PC-3 (cell line): ENCODE results near the gene SLC7A1. TPM values are rescaled to one million over a fixed set of nuclear protein-coding genes. Genes with fewer than 3 reads are reported as not detected.

ENCODE experiments used
- ATAC-seq: fragments of 200-7000 bp; cut with Tn5 transposase; 2 replicates; pipeline ENCODE4 v1.9.1; 2020; ENCODE audit warnings: mild to moderate bottlenecking, moderate library complexity
- BruUV-seq: library from RNA; stranded (reverse); fragments of 400-500 nt; replicated peaks from 2 replicates; lab custom pipeline; 2021; lab: Mats Ljungman, UMichigan
- CTCF ChIA-PET: fragments of 300-600 bp; sonication (Branson Sonifier 250); formaldehyde crosslinking; loops from one replicate; lab custom pipeline; 2022; ENCODE audit warnings: antibody characterized with exemption; lab: Charles Lee
- POLR2A ChIA-PET: fragments of 300-600 bp; sonication (Branson Sonifier 250); formaldehyde crosslinking; loops from one replicate; lab custom pipeline; 2022; ENCODE audit warnings: antibody characterized with exemption; ENCODE audit not compliant: unreplicated experiment; lab: Charles Lee
- DNase-seq: peaks from one replicate; pipeline ENCODE4 v3.0.0-alpha.2; 2015
- H2AFZ ChIP-seq: fragments of 300-600 bp; sonication (generic); 2 replicates; pipeline ENCODE4 v1.6.0; 2016; ENCODE audit warnings: antibody characterized with exemption, low read length
- H3F3A ChIP-seq: fragments of 300-600 bp; sonication (generic); one replicate; pipeline ENCODE4 v1.6.0; 2017; ENCODE audit warnings: antibody characterized with exemption, low read length, control low read depth, mild to moderate bottlenecking; ENCODE audit not compliant: unreplicated experiment
- H3K27ac ChIP-seq: fragments of 300-600 bp; sonication (generic); 2 replicates; pipeline ENCODE4 v1.5.1; 2016; ENCODE audit warnings: mild to moderate bottlenecking, low read length
- H3K27me3 ChIP-seq: fragments of 300-600 bp; sonication (generic); 2 replicates; pipeline ENCODE4 v1.6.1; 2016; ENCODE audit warnings: low read length, mixed read lengths
- H3K36me3 ChIP-seq: fragments of 300-600 bp; sonication (generic); 2 replicates; pipeline ENCODE4 v1.6.1; 2016; ENCODE audit warnings: low read depth, mixed run types, low read length, mixed read lengths
- H3K4me1 ChIP-seq: fragments of 300-600 bp; sonication (generic); 2 replicates; pipeline ENCODE4 v1.5.1; 2016; ENCODE audit warnings: low read length; ENCODE audit not compliant: insufficient read depth
- H3K4me2 ChIP-seq: fragments of 300-600 bp; sonication (generic); 2 replicates; pipeline ENCODE4 v1.6.0; 2016; ENCODE audit warnings: low read length
- H3K4me3 ChIP-seq: fragments of 300-600 bp; sonication (generic); 2 replicates; pipeline ENCODE4 v1.5.1; 2016; ENCODE audit warnings: mild to moderate bottlenecking, low read length, mixed read lengths
- H3K79me2 ChIP-seq: fragments of 300-600 bp; sonication (generic); 2 replicates; pipeline ENCODE4 v1.6.1; 2017; ENCODE audit warnings: low read length, mixed read lengths
- H3K9ac ChIP-seq: fragments of 300-600 bp; sonication (generic); 2 replicates; pipeline ENCODE4 v1.6.0; 2016; ENCODE audit warnings: mild to moderate bottlenecking, low read length
- H3K9me2 ChIP-seq: fragments of 300-600 bp; sonication (generic); replicated peaks from 2 replicates; pipeline ENCODE4 v1.6.1; 2016; ENCODE audit warnings: mixed run types, low read length, mixed read lengths
- H3K9me3 ChIP-seq: fragments of 300-600 bp; sonication (generic); 2 replicates; pipeline ENCODE4 v1.6.1; 2016; ENCODE audit warnings: low read length, mixed read lengths
- H4K20me1 ChIP-seq: fragments of 300-600 bp; sonication (generic); 2 replicates; pipeline ENCODE4 v1.6.1; 2016; ENCODE audit warnings: low read length, mixed read lengths
- EZH2 ChIP-seq: fragments of 300-600 bp; sonication (generic); IDR thresholded peaks from one replicate; pipeline ENCODE4 v1.6.1; 2017; ENCODE audit warnings: antibody characterized with exemption, mild to moderate bottlenecking, low read length; ENCODE audit not compliant: unreplicated experiment
- EZH2phosphoT487 ChIP-seq: fragments of 300-600 bp; sonication (generic); IDR thresholded peaks from 2 replicates; pipeline ENCODE4 v1.6.1; 2018; ENCODE audit warnings: mild to moderate bottlenecking, antibody characterized with exemption, low read length, borderline replicate concordance
- intact Hi-C: fragments of 100-400 bp; cut with micrococcal nuclease; formaldehyde crosslinking; loops from 2 replicates; pipeline ENCODE4 v1.9.0; 2023
- total RNA-seq: library from RNA; depleted of rRNA; stranded (reverse); fragments of >200 nt; gene quantifications from 2 replicates; pipeline ENCODE4 v1.2.3, GENCODE V29; 2014
- TF ChIP-seq, protein P1 (sequence below): fragments of 300-600 bp; sonication (generic); conservative IDR thresholded peaks from 2 replicates; pipeline ENCODE4 v1.5.1; 2017; ENCODE audit warnings: antibody characterized with exemption, low read depth, mild to moderate bottlenecking, low read length

Gene SLC7A1
- total RNA-seq, 1 experiment from 2014 or later, result 19.5 TPM

DNA sequence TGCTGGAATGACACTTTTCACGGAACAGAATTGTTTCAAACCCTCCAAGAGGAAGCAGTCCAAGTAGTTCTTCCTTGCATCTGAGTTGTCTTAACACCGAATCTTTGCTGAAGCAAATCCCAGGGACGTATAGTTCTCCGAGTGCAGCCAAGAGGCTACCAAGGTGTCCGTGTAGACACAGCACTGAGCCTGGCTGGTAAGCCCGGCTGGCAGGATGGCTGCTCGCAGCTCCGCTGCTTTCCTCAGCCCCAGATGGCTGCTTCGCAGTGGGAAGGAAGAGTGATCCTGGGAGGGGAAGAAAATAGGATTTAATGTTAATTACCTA lies 105.0 kb downstream of the SLC7A1 start:
- H3F3A ChIP-seq, result no peaks in the 10 kb centered on the region
- DNase-seq (no peak), ATAC-seq (no peak)
- BruUV-seq, result no TSS peak
- H3K36me3 ChIP-seq, result no peaks in the 10 kb centered on the region
- H3K4me2 ChIP-seq, result no peak overlapping the region
- no peak overlapping the region for H3K9ac ChIP-seq
- H2AFZ ChIP-seq, result no peak overlapping the region
- intact Hi-C loops, result no loop called here
- TF ChIP-seq, protein P1, sequence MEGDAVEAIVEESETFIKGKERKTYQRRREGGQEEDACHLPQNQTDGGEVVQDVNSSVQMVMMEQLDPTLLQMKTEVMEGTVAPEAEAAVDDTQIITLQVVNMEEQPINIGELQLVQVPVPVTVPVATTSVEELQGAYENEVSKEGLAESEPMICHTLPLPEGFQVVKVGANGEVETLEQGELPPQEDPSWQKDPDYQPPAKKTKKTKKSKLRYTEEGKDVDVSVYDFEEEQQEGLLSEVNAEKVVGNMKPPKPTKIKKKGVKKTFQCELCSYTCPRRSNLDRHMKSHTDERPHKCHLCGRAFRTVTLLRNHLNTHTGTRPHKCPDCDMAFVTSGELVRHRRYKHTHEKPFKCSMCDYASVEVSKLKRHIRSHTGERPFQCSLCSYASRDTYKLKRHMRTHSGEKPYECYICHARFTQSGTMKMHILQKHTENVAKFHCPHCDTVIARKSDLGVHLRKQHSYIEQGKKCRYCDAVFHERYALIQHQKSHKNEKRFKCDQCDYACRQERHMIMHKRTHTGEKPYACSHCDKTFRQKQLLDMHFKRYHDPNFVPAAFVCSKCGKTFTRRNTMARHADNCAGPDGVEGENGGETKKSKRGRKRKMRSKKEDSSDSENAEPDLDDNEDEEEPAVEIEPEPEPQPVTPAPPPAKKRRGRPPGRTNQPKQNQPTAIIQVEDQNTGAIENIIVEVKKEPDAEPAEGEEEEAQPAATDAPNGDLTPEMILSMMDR, result no peak
- no peak for TF ChIP-seq EZH2phosphoT487
- TF ChIP-seq EZH2, result no peak
- no peaks in the 10 kb centered on the region for H3K9me2 ChIP-seq
- H3K27me3 ChIP-seq, result peaks cover 65% of the 10 kb centered on the region
- H3K9me3 ChIP-seq, result no peaks in the 10 kb centered on the region
- H3K4me3 ChIP-seq, result no peak overlapping the region
- H3K4me1 ChIP-seq, result no peaks in the 10 kb centered on the region
- POLR2A ChIA-PET, result no interaction called here
- no peaks in the 10 kb centered on the region for H3K79me2 ChIP-seq
- no peak overlapping the region for H3K27ac ChIP-seq
- CTCF ChIA-PET, result no interaction called here
- no peaks in the 10 kb centered on the region for H4K20me1 ChIP-seq

DNA sequence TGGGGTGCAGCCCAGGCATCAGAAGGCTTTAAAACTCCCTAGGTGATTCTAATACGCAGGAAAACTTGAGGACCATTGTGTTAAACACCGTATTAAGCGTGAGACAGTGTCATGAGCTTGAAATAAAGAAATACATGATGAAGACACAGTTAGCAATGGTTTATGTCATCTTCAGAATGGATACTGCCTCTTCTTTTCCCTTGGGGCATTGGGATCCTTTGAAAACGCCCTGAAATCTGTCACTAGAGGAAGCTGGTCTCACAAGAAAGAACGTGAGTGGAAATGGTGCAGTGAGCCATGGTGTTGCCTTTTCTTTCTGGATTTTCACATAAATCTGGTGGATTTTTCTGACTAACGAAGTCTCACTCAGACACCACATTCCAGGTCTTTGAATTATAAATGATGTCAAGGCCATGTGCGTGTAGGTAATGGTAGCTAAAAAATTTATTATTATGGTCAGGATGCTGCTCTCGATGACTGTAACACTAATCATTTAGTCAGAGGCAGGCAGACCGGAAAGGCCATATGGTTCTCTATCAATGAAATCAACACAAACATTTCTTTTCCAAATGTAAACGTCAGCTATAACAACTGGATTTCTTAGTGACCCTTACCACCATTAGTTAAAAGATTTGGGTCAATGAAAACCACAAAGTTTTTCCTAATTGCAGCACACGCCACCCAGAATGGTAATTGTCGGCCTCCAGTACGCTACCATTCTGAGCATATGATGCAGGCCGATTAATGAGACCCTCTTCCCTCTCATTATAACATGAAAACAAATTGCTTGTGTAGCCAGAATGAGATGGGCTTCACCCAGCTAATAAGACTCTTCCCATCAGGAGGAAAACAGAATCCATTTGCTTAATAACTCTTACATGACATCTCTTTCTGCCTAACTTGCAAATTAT lies 105.6 kb downstream of the SLC7A1 start:
- Histone ChIP-seq H3K9me3 (no peaks in the 10 kb centered on the region), H3K27me3 (peaks cover 71% of the 10 kb centered on the region), H3K36me3 (no peaks in the 10 kb centered on the region), H2AFZ (no peak overlapping the region), H3K9ac (no peak overlapping the region), H3K9me2 (no peaks in the 10 kb centered on the region), H3K4me3 (no peak overlapping the region), H3K79me2 (no peaks in the 10 kb centered on the region), H3F3A (no peaks in the 10 kb centered on the region), H3K4me1 (no peaks in the 10 kb centered on the region), H4K20me1 (no peaks in the 10 kb centered on the region), H3K4me2 (no peak overlapping the region), H3K27ac (no peak overlapping the region)
- ATAC-seq, result no peak
- no TSS peak for BruUV-seq
- CTCF ChIA-PET, result no interaction called here
- DNase-seq, result no peak
- POLR2A ChIA-PET, result no interaction called here
- intact Hi-C loops, result no loop called here
- TF ChIP-seq, protein P1, result no peak
- no peak for TF ChIP-seq EZH2phosphoT487
- no peak for TF ChIP-seq EZH2
